IPS-20b (cell line): Measurements from ENCODE around the gene C19orf12.
A peak's percentile ranks its signal among the peaks of the same experiment; 100 is the strongest.

Source experiments
- H3K27ac ChIP-seq: one replicate; pipeline ENCODE4 v1.5.1; 2013; ENCODE audit warnings: low read length
- H3K27me3 ChIP-seq: 2 replicates; pipeline ENCODE4 v1.6.1; 2013; ENCODE audit warnings: mild to moderate bottlenecking, low read length, inconsistent platforms; ENCODE audit not compliant: insufficient read depth
- H3K36me3 ChIP-seq: 2 replicates; pipeline ENCODE4 v1.6.1; 2013; ENCODE audit warnings: low read depth, mild to moderate bottlenecking, inconsistent platforms, low read length, moderate library complexity; ENCODE audit not compliant: insufficient read depth
- H3K4me1 ChIP-seq: 2 replicates; pipeline ENCODE4 v1.6.1; 2013; ENCODE audit warnings: mild to moderate bottlenecking, control low read depth, inconsistent platforms, low read length, moderate library complexity; ENCODE audit not compliant: insufficient read depth
- H3K4me3 ChIP-seq: 2 replicates; pipeline ENCODE4 v1.5.1; 2013; ENCODE audit warnings: mild to moderate bottlenecking, low read length, inconsistent platforms
- H3K9ac ChIP-seq: 2 replicates; pipeline ENCODE4 v1.6.1; 2013; ENCODE audit warnings: low read depth, mild to moderate bottlenecking, inconsistent platforms, low read length, moderate library complexity
- H3K9me3 ChIP-seq: 2 replicates; pipeline ENCODE4 v1.6.1; 2013; ENCODE audit warnings: mild to moderate bottlenecking, low read depth, low read length, inconsistent platforms; ENCODE audit not compliant: insufficient read depth

C19orf12 gene

DNA sequence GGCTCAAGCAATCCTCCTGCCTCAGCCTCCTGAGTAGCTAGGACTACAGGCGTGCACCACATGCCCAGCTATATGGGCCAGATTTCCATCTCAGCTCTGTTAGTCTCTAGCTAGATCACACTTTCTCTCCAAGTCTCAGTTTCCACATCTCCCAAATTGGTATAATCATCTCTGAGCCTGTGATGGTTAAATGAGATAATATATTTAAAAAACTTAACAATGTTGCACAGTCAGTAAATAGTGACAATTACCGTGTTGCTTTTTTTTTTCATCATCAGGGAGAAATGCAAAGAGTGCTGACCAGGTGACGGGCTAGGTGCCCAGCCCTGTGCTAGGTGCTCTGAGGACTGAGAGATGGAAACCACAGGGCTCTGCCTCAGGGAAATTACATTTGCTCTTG lies 36.9 kb upstream of the C19orf12 start:
- H3K9me3 ChIP-seq: no peaks in the 10 kb centered on the region
- H3K27me3 ChIP-seq: no peaks in the 10 kb centered on the region
- H3K27ac ChIP-seq: no peak overlapping the region
- H3K36me3 ChIP-seq: no peaks in the 10 kb centered on the region
- H3K4me1 ChIP-seq: no peaks in the 10 kb centered on the region
- no peak overlapping the region for H3K9ac ChIP-seq
- H3K4me3 ChIP-seq: no peak overlapping the region

DNA sequence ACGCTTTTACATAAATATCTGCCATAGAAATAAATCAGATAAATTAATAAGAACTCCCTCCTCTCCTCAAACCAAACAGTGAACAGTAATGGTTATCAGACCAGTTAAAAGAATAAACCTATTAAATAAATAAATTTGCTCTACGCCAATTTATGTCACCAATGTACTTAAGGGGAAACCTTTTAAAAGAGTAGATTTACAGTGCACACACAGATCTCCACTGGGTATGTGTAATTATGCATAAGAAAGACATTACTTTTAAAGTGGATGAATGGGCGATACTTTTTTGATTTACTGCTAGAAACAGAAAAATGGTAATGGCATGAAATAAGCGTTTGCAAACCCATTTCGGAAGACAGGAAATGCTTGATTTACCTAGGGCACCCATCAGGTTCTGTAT lies 34.9 kb upstream of the C19orf12 start:
- H3K9me3 ChIP-seq: no peaks in the 10 kb centered on the region
- H3K36me3 ChIP-seq: no peaks in the 10 kb centered on the region
- H3K27me3 ChIP-seq: no peaks in the 10 kb centered on the region
- no peaks in the 10 kb centered on the region for H3K4me1 ChIP-seq
- no peak overlapping the region for H3K27ac ChIP-seq
- H3K9ac ChIP-seq: no peak overlapping the region
- H3K4me3 ChIP-seq: no peak overlapping the region

- Histone ChIP-seq H3K36me3 (no peaks in the 10 kb centered on the region), H3K4me3 (no peak overlapping the region), H3K9ac (no peak overlapping the region), H3K27ac (no peak overlapping the region), H3K27me3 (no peaks in the 10 kb centered on the region), H3K4me1 (no peaks in the 10 kb centered on the region), H3K9me3 (no peaks in the 10 kb centered on the region)
Observed at GRCh38 chr19:29748996-29749849, 34.2 kb upstream of the C19orf12 start.

GRCh38 chr19:29745253-29745652 lies 30.2 kb upstream of the C19orf12 start:
- Histone ChIP-seq H3K4me3 (no peak overlapping the region), H3K4me1 (no peaks in the 10 kb centered on the region), H3K27me3 (no peaks in the 10 kb centered on the region), H3K27ac (no peak overlapping the region), H3K9ac (no peak overlapping the region), H3K9me3 (no peaks in the 10 kb centered on the region), H3K36me3 (no peaks in the 10 kb centered on the region)

GRCh38 chr19:29743681-29744080 lies 28.6 kb upstream of the C19orf12 start:
- H3K27me3 ChIP-seq: no peaks in the 10 kb centered on the region

DNA sequence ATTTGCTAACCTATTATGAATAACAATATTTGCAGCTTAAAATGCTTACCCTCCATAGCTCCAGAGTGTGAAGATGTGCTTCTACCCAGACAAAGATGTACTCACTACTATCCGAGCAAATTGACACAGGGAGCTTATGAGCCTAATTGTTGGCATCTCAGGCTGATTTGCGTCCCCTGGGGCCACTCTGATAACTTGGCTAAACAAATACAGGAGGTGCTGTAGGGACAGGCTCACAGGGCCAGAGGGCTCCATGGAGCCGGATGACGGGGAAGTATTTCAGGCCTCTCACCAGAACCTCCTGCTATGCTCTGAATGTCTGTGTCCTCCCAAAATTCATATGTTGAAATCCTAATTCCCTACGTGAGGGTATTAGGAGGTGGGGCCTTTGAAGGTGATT lies 26.7 kb upstream of the C19orf12 start:
- no peak overlapping the region for H3K4me3 ChIP-seq
- no peaks in the 10 kb centered on the region for H3K4me1 ChIP-seq
- no peaks in the 10 kb centered on the region for H3K9me3 ChIP-seq
- H3K9ac ChIP-seq: no peak overlapping the region
- H3K27ac ChIP-seq: no peak overlapping the region
- H3K27me3 ChIP-seq: no peaks in the 10 kb centered on the region
- H3K36me3 ChIP-seq: no peaks in the 10 kb centered on the region

More at GRCh38 chr19:29743681-29744080, 28.6 kb upstream of the C19orf12 start:
- Histone ChIP-seq H3K9me3 (no peaks in the 10 kb centered on the region), H3K4me1 (no peaks in the 10 kb centered on the region), H3K9ac (no peak overlapping the region), H3K36me3 (no peaks in the 10 kb centered on the region), H3K27ac (no peak overlapping the region), H3K4me3 (no peak overlapping the region)

- H3K27me3 ChIP-seq: no peaks in the 10 kb centered on the region
- H3K9me3 ChIP-seq: no peaks in the 10 kb centered on the region
- no peaks in the 10 kb centered on the region for H3K4me1 ChIP-seq
- H3K36me3 ChIP-seq: no peaks in the 10 kb centered on the region
- no peak overlapping the region for H3K4me3 ChIP-seq
- no peak overlapping the region for H3K27ac ChIP-seq
- H3K9ac ChIP-seq: no peak overlapping the region
Observed at GRCh38 chr19:29741226-29741625, 26.2 kb upstream of the C19orf12 start.

- Histone ChIP-seq H3K4me1 (no peaks in the 10 kb centered on the region), H3K9ac (no peak overlapping the region), H3K9me3 (no peaks in the 10 kb centered on the region), H3K27ac (no peak overlapping the region), H3K36me3 (no peaks in the 10 kb centered on the region), H3K27me3 (no peaks in the 10 kb centered on the region), H3K4me3 (no peak overlapping the region)
Observed at GRCh38 chr19:29737461-29738000, 22.5 kb upstream of the C19orf12 start.

DNA sequence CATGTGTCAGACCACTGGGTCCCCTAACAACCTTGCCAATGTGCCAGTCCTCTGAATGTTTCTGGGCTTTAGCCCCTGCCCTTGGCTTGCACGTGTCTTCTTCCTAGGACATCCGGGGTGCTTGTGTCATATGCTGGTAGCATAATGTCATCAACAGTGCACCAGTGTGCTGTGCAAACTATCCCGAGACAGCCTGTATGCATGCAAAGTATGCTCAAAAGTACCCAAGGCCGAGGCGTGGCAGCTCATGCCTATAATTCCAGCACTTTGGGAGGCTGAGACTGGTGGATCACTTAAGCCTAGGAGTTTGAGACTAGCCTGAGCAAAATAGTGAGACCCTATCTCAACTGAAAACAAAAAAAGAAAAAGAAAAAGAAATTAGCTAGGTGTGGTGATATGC lies 20.8 kb upstream of the C19orf12 start:
- H3K9ac ChIP-seq: no peak overlapping the region
- no peak overlapping the region for H3K27ac ChIP-seq
- no peak overlapping the region for H3K4me3 ChIP-seq
- H3K27me3 ChIP-seq: 0 out of 2 replicates have a peak, but pooled peaks cover 8% of the 10 kb centered on the region
- no peaks in the 10 kb centered on the region for H3K4me1 ChIP-seq
- H3K9me3 ChIP-seq: no peaks in the 10 kb centered on the region
- no peaks in the 10 kb centered on the region for H3K36me3 ChIP-seq

DNA sequence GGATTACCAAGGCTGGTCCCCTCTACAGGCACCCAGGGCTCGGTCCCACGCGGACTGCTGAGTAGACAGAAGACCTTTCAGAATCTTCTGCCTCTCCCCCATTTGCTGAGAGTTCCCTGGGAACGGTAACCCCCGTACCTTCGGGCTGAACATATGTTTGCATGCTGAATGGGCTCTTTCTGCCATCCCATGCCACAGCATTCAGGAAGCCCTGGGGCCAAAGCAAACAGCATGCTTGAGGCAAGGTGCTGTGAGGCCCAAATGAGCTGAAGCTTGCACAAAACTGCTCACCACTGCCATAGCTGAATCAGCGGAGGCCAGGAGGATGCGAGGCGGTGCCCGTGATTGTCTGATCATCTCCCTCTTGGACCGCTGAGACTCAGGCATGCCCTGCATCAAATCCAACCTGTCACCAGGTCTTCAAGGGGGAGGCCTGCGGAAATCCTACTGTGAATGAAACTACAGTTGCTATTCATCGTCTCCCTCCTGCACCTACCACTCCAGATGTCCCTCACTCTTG lies 16.3 kb upstream of the C19orf12 start:
- no peak overlapping the region for H3K4me3 ChIP-seq
- no peaks in the 10 kb centered on the region for H3K9me3 ChIP-seq
- H3K9ac ChIP-seq: no peak overlapping the region
- H3K27me3 ChIP-seq: 0 out of 2 replicates have a peak, but pooled peaks cover 11% of the 10 kb centered on the region
- no peaks in the 10 kb centered on the region for H3K4me1 ChIP-seq
- no peaks in the 10 kb centered on the region for H3K36me3 ChIP-seq
- no peak overlapping the region for H3K27ac ChIP-seq

GRCh38 chr19:29727906-29728305 lies 12.8 kb upstream of the C19orf12 start:
- H3K27me3 ChIP-seq: peaks cover 43% of the 10 kb centered on the region
- no peak overlapping the region for H3K4me3 ChIP-seq
- peaks cover 4% of the 10 kb centered on the region; the same call in 1 of the 2 replicates for H3K4me1 ChIP-seq
- no peak overlapping the region for H3K27ac ChIP-seq
- no peak overlapping the region for H3K9ac ChIP-seq
- no peaks in the 10 kb centered on the region for H3K36me3 ChIP-seq
- no peaks in the 10 kb centered on the region for H3K9me3 ChIP-seq

DNA sequence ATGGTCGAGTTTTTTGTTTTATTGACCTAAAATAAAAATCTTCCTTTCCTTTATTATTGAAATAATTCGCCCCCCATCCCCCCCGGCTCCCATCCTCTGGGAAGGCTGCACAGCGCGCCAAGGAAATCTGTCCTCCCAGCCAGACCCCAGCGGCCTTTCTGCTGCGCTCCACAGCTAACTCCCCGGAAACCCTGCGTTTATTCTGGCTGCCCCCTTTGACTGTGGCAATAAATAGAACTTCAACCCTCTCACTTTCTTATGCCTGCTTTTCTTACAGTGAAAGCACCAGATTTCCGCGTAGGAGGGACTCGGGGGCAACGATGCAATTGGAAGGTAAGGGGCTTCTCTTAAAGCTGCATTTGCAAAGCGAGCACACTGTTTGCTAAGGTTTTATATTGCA lies 9.7 kb upstream of the C19orf12 start:
- H3K27ac ChIP-seq: no peak overlapping the region
- no peaks in the 10 kb centered on the region for H3K9me3 ChIP-seq
- peak overlapping the region; percentile 76; the same call in 1 of the 2 replicates for H3K9ac ChIP-seq
- peaks cover 33% of the 10 kb centered on the region for H3K27me3 ChIP-seq
- peaks cover 4% of the 10 kb centered on the region; the same call in 1 of the 2 replicates for H3K4me1 ChIP-seq
- no peaks in the 10 kb centered on the region for H3K36me3 ChIP-seq
- H3K4me3 ChIP-seq: peak overlapping the region; percentile 62; the same call in 1 of the 2 replicates
